Fibroblast of skin of left biceps (primary cell): ENCODE data around the gene ZNF90.
"Not testable (repeated sequence)": the region's sequence is repeated elsewhere in the genome, so short reads cannot be mapped to it uniquely, and the experiment has no call there.

ENCODE experiments used
- DNase-seq, 2 experiments: peaks; one replicate each; pipeline ENCODE4 v3.0.0-alpha.2; 2013; ENCODE audit warnings: low read depth in 2 of 2

The ZNF90 gene

GRCh38 chr19:20103091-20103740 is 25.4 kb downstream of the ZNF90 start:
- DNase-seq: no peak

- DNase-seq: no peak
These were observed 29.5 kb downstream of the ZNF90 start for GRCh38 chr19:20107301-20107700.

DNA sequence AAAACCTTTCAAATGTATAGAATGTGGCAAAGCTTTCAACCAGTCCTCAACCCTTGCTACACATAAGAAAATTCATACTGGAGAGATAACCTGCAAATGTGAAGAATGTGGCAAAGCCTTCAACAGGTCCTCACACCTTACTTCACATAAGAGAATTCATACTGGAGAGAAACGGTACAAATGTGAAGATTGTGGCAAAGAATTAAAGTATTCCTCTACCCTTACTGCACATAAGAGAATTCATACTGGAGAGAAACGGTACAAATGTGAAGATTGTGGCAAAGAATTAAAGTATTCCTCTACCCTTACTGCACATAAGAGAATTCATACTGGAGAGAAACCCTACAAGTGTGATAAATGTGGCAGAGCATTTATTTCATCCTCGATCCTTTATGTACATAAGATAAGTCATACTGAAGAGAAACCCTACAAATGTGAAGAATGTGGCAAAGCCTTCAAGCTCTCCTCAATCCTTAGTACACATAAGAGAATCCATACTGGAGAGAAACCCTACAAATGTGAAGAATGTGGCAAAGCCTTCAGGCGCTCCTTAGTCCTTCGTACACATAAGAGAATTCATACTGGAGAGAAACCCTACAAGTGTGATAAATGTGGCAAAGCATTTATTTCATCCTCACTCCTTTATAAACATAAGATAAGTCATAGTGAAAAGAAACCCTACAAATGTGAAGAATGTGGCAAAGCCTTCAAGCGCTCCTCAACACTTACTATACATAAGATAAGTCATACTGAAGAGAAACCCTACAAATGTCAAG is 40.5 kb downstream of the ZNF90 start:
- DNase-seq: not testable (repeated sequence)

- DNase-seq: no peak
These were observed 47.1 kb downstream of the ZNF90 start for GRCh38 chr19:20124879-20125278.

- DNase-seq: not testable (repeated sequence)
These were observed 55.1 kb downstream of the ZNF90 start for GRCh38 chr19:20132933-20133332.

- DNase-seq: not testable (repeated sequence)
These were observed 59.9 kb downstream of the ZNF90 start for GRCh38 chr19:20137714-20138113.

- no peak for DNase-seq
These were observed 73.9 kb downstream of the ZNF90 start for GRCh38 chr19:20151617-20152145.

- not testable (repeated sequence) for DNase-seq
These were observed 74.7 kb downstream of the ZNF90 start for GRCh38 chr19:20152506-20152905.

DNA sequence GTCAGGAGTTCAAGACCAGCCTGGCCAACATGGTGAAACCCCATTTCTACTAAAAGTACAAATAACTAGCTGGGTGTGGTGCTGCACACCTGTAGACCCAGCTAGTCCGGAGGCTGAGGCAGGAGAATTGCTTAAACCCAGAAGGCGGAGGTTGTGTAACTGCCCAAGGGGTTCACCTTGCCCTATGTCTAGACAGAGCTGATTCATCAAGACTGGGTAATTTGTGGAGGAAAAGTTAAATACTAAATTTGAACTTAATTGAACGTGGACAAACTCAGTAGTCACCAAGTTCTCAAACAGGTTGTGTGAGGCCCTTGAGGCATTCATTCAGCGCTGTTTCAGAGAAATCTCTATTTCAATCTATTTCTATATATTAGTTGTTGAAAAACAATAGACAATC is 75.5 kb downstream of the ZNF90 start:
- DNase-seq: no peak

- no peak for DNase-seq
These were observed 76.8 kb downstream of the ZNF90 start for GRCh38 chr19:20154636-20155035.

DNA sequence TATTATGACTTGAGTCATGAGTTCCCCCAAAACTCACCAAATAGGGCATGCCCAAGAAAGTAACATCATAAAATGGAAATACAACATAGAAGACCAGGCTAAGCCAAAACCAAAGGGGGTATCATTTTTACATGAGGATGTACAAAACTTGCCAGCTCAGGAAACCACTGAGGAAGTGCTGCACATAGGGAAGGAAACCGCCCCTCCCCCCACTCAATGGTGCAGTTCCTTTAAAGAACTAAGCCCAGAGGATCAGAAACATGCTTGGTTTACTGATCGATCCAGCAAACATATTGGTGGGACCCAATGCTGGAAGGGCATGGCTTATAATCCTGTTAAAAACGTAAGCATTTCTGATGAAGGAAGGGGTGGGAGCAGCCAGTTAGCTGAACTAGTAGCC is 85.0 kb downstream of the ZNF90 start:
- DNase-seq: no peak

GRCh38 chr19:20164456-20164855 is 86.7 kb downstream of the ZNF90 start:
- DNase-seq: no peak

DNA sequence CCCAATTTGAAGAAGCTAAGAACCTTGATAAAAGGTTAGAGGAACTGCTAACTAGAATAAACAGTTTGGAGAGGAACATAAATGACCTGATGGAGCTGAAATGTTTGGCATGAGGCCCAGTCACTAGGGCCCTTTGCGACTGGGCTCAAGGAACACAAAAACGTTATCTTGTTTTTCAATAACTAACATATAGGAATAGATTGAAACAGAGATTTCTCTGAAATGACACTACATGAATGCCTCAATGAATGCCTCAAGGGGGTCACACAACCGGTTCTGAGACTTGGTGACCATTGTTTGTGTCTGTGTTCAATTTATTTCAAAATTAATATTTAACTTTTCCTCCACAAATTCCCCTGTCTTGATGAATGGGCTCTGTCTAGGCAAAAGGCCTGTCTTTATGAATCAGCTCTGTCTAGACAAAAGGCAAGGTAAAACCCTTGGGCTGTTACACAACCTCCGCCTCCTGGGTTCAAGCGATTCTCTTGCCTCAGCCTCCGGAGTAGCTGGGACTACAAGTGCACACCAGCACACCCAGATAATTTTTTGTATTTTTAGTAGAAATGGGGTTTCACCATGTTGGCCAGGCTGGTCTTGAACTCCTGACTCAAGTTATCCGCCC is 88.3 kb downstream of the ZNF90 start:
- no peak for DNase-seq

GRCh38 chr19:20167020-20167644 is 89.3 kb downstream of the ZNF90 start, which contains the start of gene ZNF486:
Gene ZNF486 (plus strand): TSS chr19:20167214. CDS start chr19:20167331, 117 bp downstream.
- peak; percentile 89 to 91 for DNase-seq

- DNase-seq: peak; percentile 2 to 6
These were observed 89.9 kb downstream of the ZNF90 start for GRCh38 chr19:20167651-20168122.
